ENCODE data around the gene RASL10A.
A peak's percentile ranks its signal among the peaks of the same experiment; 100 is the strongest.

RASL10A gene

GRCh38 chr22:29332886-29333496 is 17.5 kb upstream of the RASL10A start:
- H3K4me3 ChIP-seq (ENCODE audit: low read length) = no peak overlapping the region
- no peak for DNase-seq (ENCODE audit: low read depth)
- no peak for TF ChIP-seq CTCF (conservative IDR thresholded peaks at IDR 0.05; ENCODE audit: low read length)

- TF ChIP-seq CTCF (conservative IDR thresholded peaks at IDR 0.05; ENCODE audit: low read length) = no peak
These were observed 16.3 kb upstream of the RASL10A start for GRCh38 chr22:29331658-29332300.

GRCh38 chr22:29331213-29331612 is 15.7 kb upstream of the RASL10A start:
- no peak for DNase-seq (ENCODE audit: low read depth)
- no peak for TF ChIP-seq CTCF (conservative IDR thresholded peaks at IDR 0.05; ENCODE audit: low read length)
- H3K4me3 ChIP-seq (ENCODE audit: low read length) = no peak overlapping the region

More at GRCh38 chr22:29331658-29332300, 16.3 kb upstream of the RASL10A start:
- no peak for DNase-seq (ENCODE audit: low read depth)
- no peak overlapping the region for H3K4me3 ChIP-seq (ENCODE audit: low read length)

- DNase-seq (ENCODE audit: low read depth) = peak; percentile 46
- H3K4me3 ChIP-seq (ENCODE audit: low read length) = no peak overlapping the region
- TF ChIP-seq CTCF (conservative IDR thresholded peaks at IDR 0.05; ENCODE audit: low read length) = no peak
These were observed 15.3 kb upstream of the RASL10A start for GRCh38 chr22:29330753-29331152.

- no peak for DNase-seq (ENCODE audit: low read depth)
- no peak overlapping the region for H3K4me3 ChIP-seq (ENCODE audit: low read length)
These were observed 14.8 kb upstream of the RASL10A start for GRCh38 chr22:29330291-29330690.

GRCh38 chr22:29329581-29329980 is 14.1 kb upstream of the RASL10A start:
- H3K4me3 ChIP-seq (ENCODE audit: low read length) = no peak overlapping the region
- no peak for DNase-seq (ENCODE audit: low read depth)
- no peak for TF ChIP-seq CTCF (conservative IDR thresholded peaks at IDR 0.05; ENCODE audit: low read length)

More at GRCh38 chr22:29330291-29330690, 14.8 kb upstream of the RASL10A start:
- no peak for TF ChIP-seq CTCF (conservative IDR thresholded peaks at IDR 0.05; ENCODE audit: low read length)

All from AG10803 (cell line).